Heart right ventricle (tissue), 16 donors: ENCODE measurements around the gene ZNF625. TPM values are rescaled to one million over a fixed set of nuclear protein-coding genes. Genes with fewer than 3 reads are reported as not detected.

Experiments used
- ATAC-seq, 8 donors: fragments of 200-7000 bp; cut with Tn5 transposase; one replicate each; pipeline ENCODE4 v1.9.1; 2020; ENCODE audit warnings: mild to moderate bottlenecking in 8 of 8, moderate library complexity in 8 of 8, moderate number of reproducible peaks in 1 of 8
- DNase-seq, 2 donors: peaks; one replicate each; pipeline ENCODE4 v3.0.0-alpha.2; 2020
- H3K27ac ChIP-seq, 10 donors: fragments of 200-600 bp; sonication (generic) in 2 of 10; one replicate each; pipeline versions ENCODE4 v1.5.0 to v1.8.0; 2020 to 2022; ENCODE audit warnings: mild to moderate bottlenecking in 3 of 10
- H3K27me3 ChIP-seq, 7 donors: fragments of 200-600 bp; one replicate each; pipeline ENCODE4 v1.8.0; 2021 to 2022; ENCODE audit warnings: mild to moderate bottlenecking in 2 of 7
- H3K36me3 ChIP-seq, 9 donors: fragments of 200-600 bp; sonication (generic) in 1 of 9; one replicate each; pipeline versions ENCODE4 v1.5.0 to v1.8.0; 2020 to 2022; ENCODE audit warnings: mild to moderate bottlenecking in 2 of 9
- H3K4me1 ChIP-seq, 9 donors: fragments of 200-600 bp; sonication (generic) in 1 of 9; one replicate each; pipeline versions ENCODE4 v1.5.0 to v1.8.0; 2020 to 2022; ENCODE audit warnings: mild to moderate bottlenecking in 4 of 9
- H3K4me3 ChIP-seq, 10 donors: fragments of 200-600 bp; sonication (generic) in 2 of 10; one replicate each; pipeline versions ENCODE4 v1.5.0 to v1.8.0; 2020 to 2022; ENCODE audit warnings: mild to moderate bottlenecking in 7 of 10, moderate library complexity in 2 of 10
- H3K9me3 ChIP-seq, 11 donors: fragments of 200-600 bp in 10 of 11; sonication (generic) in 2 of 11; one replicate each; pipeline versions ENCODE4 v1.5.0 to v1.8.0; 2013 to 2022; ENCODE audit warnings: mild to moderate bottlenecking in 2 of 11, control low read depth in 1 of 11, moderate library complexity in 1 of 11
- WGBS, 2 donors: extraction: QIAGEN DNeasy Blood & Tissue Kit; methylation state at CpG; one replicate each; pipeline ENCODE4 v1.1.7; 2013; ENCODE audit warnings: inconsistent platforms in 1 of 2; 5-methylcytosine and 5-hydroxymethylcytosine counted together
- intact Hi-C, 10 donors: fragments of 100-400 bp; cut with DNase I; formaldehyde crosslinking; loops; one replicate each; pipeline versions ENCODE4 v1.11.1 to v1.14.2; 2022
- polyA plus RNA-seq, 2 donors: library from polyadenylated mRNA; stranded (reverse); fragments of 200-250 nt; gene quantifications; one replicate each; pipeline ENCODE4 v1.2.3, GENCODE V29; 2013
- total RNA-seq, 10 donors: library from RNA; stranded (reverse); fragmentation: NEBNext Ultra II Directional in 3 of 10; extraction: Animal tissue kit (Norgen Biotek cat#: 25700) in 3 of 10; gene quantifications; one replicate each; pipeline versions ENCODE4 v1.2.1 to v1.2.4, GENCODE V29; 2021 to 2023
- TF ChIP-seq, protein P1 (sequence below), 9 donors: fragments of 200-600 bp; sonication (generic) in 2 of 9; IDR thresholded peaks; one replicate each; pipeline versions ENCODE4 v1.5.0 to v1.8.0; 2021 to 2022; ENCODE audit warnings: antibody characterized with exemption in 9 of 9, mild to moderate bottlenecking in 5 of 9, moderate library complexity in 1 of 9
- donor health status: Arrhythmogenic right ventricular cardiomyopathy.
- donor health status: ischemic (EF 13 %, LVEDD 7.1; RV severe dilation, severe dysfunction).
- donor health status: healthy with polysubstance abuse.
- donor health status: DM: no; HTN: yes; CAD: no.
- donor health status: DM: no; HTN: no; CAD: no.
- donor health status: ischemic (EF 25% LVEDD 6.9; RV normal size, moderate dysfunction).
- donor health status: ischemic (EF 25% LVEDD 5.7; RV mildly dilated, moderate dysfunction).
- donor health status: healthy.
- donor health status: DM: yes; HTN: yes; CAD: no.
- donor health status: Ischemic cardiomyopathy.
- donor health status: ischemic (EF 35%, LVEDD 5.7; RV mildly dilated, moderate dysfunction).
- donor health status: nonischemic (EF 11% LVEDD 7.7; RV severe dilation, severe dysfunction).
- donor health status: DM: yes; HTN: yes; CAD: no.
- donor health status: PGD.
- donor health status: ischemic (EF 29% LVEDD 5.4; RV normal size, mild dysfunction).
- donor health status: nonischemic (EF 23%, LVEDD 6.1; RV moderate dilation, normal function).

The ZNF625 gene
- total and polyA plus RNA-seq, 12 donors: 0.65 to 8.8 (median 5.0) TPM

DNA sequence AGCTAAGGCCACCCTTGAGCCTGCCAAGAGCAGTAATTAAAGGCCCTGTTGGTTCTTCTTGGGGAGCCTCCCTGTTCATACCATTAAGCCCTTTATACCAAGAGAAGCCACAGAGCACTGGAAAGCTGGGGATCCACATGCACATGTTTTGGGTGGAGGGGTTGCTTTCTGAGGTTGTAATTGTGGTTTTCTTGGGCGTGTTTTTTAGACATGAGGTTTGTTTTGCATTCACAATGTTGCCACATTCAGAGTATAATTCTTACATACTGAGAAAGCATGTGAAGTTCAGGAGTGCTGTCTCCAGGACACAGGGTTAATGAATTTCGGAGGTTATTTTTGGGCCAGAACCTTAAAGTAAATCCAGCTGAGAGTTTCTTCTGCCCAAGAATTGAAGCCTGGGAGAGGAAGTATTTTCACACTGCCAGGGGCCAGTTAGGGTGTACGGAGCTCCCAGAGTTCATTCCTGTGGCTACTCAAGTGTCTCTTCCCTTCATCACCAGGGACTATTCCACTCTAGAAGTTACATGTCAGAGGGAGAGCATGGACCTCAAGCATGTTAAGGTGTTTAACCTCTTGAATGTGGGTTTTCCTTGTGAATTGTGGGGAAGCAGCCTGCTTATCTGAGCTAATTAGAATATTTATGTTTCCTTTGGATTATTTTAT is 43.4 kb upstream of the ZNF625 start:
- intact Hi-C loops: loop anchor here in 6 of 10 donors (5.0 to 10.0 kb wide), 4 partner anchors 82 to 475 kb away; partner anchors contain the start of gene ZNF442 (in 5 of the 6)
- TF ChIP-seq, protein P1, sequence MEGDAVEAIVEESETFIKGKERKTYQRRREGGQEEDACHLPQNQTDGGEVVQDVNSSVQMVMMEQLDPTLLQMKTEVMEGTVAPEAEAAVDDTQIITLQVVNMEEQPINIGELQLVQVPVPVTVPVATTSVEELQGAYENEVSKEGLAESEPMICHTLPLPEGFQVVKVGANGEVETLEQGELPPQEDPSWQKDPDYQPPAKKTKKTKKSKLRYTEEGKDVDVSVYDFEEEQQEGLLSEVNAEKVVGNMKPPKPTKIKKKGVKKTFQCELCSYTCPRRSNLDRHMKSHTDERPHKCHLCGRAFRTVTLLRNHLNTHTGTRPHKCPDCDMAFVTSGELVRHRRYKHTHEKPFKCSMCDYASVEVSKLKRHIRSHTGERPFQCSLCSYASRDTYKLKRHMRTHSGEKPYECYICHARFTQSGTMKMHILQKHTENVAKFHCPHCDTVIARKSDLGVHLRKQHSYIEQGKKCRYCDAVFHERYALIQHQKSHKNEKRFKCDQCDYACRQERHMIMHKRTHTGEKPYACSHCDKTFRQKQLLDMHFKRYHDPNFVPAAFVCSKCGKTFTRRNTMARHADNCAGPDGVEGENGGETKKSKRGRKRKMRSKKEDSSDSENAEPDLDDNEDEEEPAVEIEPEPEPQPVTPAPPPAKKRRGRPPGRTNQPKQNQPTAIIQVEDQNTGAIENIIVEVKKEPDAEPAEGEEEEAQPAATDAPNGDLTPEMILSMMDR (IDR thresholded peaks at IDR 0.05): no peak
- WGBS, 2 donors: 82 to 92% methylated on average over 3 of the region's 3 CpGs

GRCh38 chr19:12198136-12198535 is 41.6 kb upstream of the ZNF625 start:
- H3K9me3 ChIP-seq: peaks cover 0 to 81% (median 10%) of the 10 kb centered on the region in 11 donors
- no peak overlapping the region for H3K4me3 ChIP-seq
- peaks cover 0 to 9% (median 0%) of the 10 kb centered on the region in 7 donors for H3K27me3 ChIP-seq
- intact Hi-C loops: loop anchor here in 4 of 10 donors (5.0 to 10.0 kb wide), 2 partner anchors 84 to 167 kb away; partner anchors contain the start of gene ZNF442 (in 3 of the 4)
- TF ChIP-seq, protein P1 (IDR thresholded peaks at IDR 0.05): no peak
- peaks cover 0 to under 1% (median 0%) of the 10 kb centered on the region in 9 donors for H3K36me3 ChIP-seq
- H3K27ac ChIP-seq: no peak overlapping the region
- no peak for DNase-seq
- peaks cover 0 to 12% (median 7%) of the 10 kb centered on the region in 9 donors for H3K4me1 ChIP-seq
- no peak for ATAC-seq

More for the DNA sequence above, 43.4 kb upstream of the ZNF625 start:
- Histone ChIP-seq H3K36me3 (no peaks in the 10 kb centered on the region), H3K4me3 (no peak overlapping the region), H3K4me1 (peaks cover 0 to 10% (median 6%) of the 10 kb centered on the region in 9 donors), H3K9me3 (peaks cover 0 to 81% (median 10%) of the 10 kb centered on the region in 11 donors), H3K27me3 (peaks cover 0 to 5% (median 0%) of the 10 kb centered on the region in 7 donors), H3K27ac (no peak overlapping the region)
- ATAC-seq: no peak
- no peak for DNase-seq

DNA sequence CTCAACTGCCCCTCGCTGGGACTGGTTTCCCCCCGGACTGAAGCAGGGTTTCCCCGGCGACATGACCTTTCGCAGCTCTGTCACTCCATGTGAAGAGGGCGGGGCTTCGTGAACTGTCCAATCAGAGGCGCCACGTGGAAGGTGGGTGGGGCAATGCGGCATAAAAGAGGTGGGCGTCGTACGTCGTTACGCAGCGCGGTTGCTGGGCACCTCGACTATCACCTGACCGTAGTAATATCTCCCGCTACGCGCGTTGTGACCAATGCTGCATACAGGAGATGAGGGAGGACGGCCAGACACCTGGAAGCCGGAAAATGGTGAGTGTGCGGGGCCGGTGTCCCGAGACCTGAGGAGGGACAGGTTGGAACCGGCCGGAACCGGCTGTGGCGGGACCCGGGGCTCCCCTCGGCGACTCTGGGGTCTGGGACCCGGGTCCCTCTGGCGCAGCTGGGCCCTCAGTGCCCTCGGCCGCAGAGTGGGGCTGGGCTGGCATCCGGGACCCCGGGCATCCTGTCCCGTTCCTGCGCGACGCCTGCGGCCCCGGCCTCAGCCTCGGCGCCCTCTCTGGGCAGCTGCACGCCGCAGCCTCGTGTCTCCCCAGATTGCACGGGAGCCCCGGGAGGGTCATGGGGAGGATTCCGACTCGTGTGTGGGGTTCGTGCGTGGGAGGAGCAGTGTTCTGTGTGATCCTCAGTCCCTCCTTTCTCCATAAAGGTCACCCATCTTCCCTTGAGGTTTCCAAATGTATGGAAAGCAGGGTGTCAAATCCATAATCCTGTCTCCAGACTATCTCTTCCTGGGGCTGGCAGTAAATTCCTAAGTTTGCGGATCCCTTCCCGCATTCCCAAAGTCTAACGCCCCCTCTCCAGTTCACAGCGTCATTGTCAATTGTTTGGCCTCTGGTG is 38.5 kb upstream of the ZNF625 start:
- Histone ChIP-seq H3K4me3 (peak overlapping the region; percentile 56 to 87 (median 75)), H3K27ac (peak overlapping the region in 9 of 10 donors; percentile 24 to 82 (median 66)), H3K9me3 (peaks cover 0 to 99% (median 14%) of the 10 kb centered on the region in 11 donors), H3K36me3 (peaks cover 0 to 31% (median 12%) of the 10 kb centered on the region in 9 donors), H3K4me1 (peaks cover 0 to 12% (median 7%) of the 10 kb centered on the region in 9 donors), H3K27me3 (peaks cover 0 to 9% (median 0%) of the 10 kb centered on the region in 7 donors)
- TF ChIP-seq, protein P1 (IDR thresholded peaks at IDR 0.05): peak in 1 of 9 donors; percentile 8
- 0 to 1% methylated on average over 62 of the region's 62 CpGs for WGBS, 2 donors
- DNase-seq (peak; percentile 84 to 90), ATAC-seq (peak; percentile 96 to 100 (median 99))
- intact Hi-C loops: loop anchor here in 4 of 10 donors (5.0 to 10.0 kb wide), 2 partner anchors 87 to 170 kb away; partner anchors contain the start of gene ZNF442 (in 3 of the 4)

- TF ChIP-seq, protein P1 (IDR thresholded peaks at IDR 0.05): no peak
- WGBS, 2 donors: 97 to 100% methylated on average over 6 of the region's 6 CpGs
- H3K9me3 ChIP-seq: peaks cover 0 to 100% (median 52%) of the 10 kb centered on the region in 11 donors
These were observed 31.1 kb upstream of the ZNF625 start for GRCh38 chr19:12187625-12188024.

More at GRCh38 chr19:12187625-12188024, 31.1 kb upstream of the ZNF625 start:
- intact Hi-C loops: no loop called here
- no peaks in the 10 kb centered on the region for H3K27me3 ChIP-seq
- no peak overlapping the region for H3K27ac ChIP-seq
- H3K4me3 ChIP-seq: no peak overlapping the region
- ATAC-seq: no peak
- no peak for DNase-seq
- peaks cover 0 to 94% (median 59%) of the 10 kb centered on the region in 9 donors for H3K36me3 ChIP-seq
- H3K4me1 ChIP-seq: no peaks in the 10 kb centered on the region
